ENCODE results near the gene FAM174B.
A peak's percentile ranks its signal among the peaks of the same experiment; 100 is the strongest.

Gene FAM174B

DNA sequence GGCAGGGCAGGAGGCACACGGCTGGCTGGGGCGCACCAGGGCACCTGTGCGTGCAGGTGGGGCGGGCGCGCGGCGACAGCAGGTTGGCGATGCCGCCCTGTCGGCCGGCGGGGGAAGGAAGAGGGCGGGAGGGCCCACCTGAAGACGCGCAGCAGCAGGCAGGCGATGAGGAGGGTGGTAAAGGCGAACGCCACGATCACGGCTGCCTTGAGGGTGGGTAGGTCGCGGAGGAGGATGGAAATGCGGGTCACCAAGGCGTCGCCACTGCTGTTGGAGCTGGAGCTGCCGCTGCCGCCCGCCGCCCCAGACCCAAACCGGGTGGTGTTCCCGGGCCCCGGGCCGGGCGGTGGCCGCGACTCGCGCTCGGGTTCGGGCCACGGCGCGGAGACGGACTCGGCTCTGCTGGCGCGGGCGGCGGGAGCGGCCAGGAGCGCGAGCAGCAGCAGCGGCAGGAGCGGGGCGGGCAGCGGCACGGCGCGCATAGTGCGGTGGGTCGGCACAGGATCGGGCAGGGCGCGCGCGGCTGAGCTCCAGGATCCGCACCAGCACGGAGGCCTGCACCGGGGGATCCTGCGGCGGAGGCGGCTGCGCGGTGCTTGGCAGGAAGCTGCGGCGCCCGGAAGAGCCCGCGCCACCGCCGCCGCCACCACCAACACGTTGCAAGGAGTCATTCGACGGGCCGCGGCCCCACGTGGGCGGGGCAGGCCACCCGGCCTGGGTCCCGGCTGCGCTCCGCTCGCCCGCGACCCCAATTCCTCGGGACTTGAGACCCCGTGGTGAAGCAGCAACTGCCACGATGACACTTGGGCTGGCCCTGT lies at the start of gene FAM174B:
TSS of gene FAM174B (minus strand) at position 598 of the 818 bp plus-strand sequence.
- no peak for DNase-seq (ENCODE audit: low read depth)

DNA sequence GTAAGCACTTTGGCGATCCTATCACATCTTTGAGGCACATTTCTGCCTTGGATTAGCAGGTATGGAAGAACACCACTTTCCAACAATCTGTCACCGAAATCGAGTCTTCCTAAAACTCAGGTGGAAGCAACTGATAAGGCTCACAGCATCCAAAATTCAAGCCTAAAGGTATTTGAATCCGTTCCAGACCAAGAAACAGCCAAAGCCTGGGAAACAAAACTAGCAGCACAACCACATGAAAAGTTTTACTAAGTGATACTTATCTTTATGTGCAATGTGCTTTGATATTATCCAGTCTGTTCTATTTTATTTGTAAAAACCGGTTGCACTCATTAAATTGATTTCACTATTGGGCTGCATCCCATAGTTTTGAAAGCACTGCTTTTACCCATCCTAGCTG lies 40.5 kb upstream of the FAM174B start:
- DNase-seq (ENCODE audit: low read depth) = no peak

- DNase-seq (ENCODE audit: low read depth) = no peak
Observed at GRCh38 chr15:92693691-92694331, 38.2 kb upstream of the FAM174B start.

DNA sequence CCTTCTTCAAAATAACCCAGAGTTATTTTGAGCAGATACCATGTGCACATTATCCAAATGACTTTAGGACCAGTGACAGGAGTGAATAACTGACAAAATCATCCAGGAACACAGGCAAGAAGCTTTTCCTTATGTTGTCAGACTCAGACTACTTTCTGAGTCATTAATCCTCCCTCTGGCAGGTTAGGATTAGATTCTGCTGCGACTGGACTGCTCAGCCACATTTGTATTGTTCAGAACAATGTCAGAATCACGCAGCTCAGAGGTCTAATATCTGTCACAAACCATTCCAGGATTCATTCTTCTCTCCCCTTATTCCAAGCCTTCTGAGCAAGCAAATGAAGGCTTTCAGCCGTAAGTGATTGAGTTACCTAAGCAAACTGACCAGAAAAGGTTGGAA lies 34.8 kb upstream of the FAM174B start:
- no peak for DNase-seq (ENCODE audit: low read depth)

GRCh38 chr15:92687746-92688145 lies 32.2 kb upstream of the FAM174B start:
- no peak for DNase-seq (ENCODE audit: low read depth)

DNA sequence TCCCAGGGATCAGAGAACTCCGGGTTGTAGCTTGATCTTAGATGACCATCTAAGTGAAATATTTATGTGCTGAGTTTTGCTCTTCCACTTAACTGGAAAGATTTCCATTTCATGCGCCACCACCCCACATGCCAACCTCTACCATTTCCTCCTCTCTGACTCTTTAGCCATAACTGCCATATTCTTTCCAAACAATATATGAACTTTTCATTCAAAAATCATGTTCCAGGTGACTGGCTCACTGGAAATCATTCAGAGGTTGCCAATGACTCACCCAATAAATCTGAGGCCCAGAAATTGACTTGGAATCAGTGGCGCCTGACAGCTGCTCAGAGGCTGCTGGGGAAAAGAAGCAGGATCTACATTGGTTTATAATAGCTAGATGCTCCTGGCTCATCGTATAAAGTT lies 31.6 kb upstream of the FAM174B start:
- no peak for DNase-seq (ENCODE audit: low read depth)

GRCh38 chr15:92683511-92683834 lies 27.9 kb upstream of the FAM174B start:
- DNase-seq (ENCODE audit: low read depth) = peak; percentile 31

GRCh38 chr15:92682741-92683510 lies 27.4 kb upstream of the FAM174B start:
- DNase-seq (ENCODE audit: low read depth) = peak; percentile 32

- DNase-seq (ENCODE audit: low read depth) = peak; percentile 89
Observed at GRCh38 chr15:92681141-92681631, 25.6 kb upstream of the FAM174B start.

GRCh38 chr15:92677999-92678398 lies 22.4 kb upstream of the FAM174B start:
- no peak for DNase-seq (ENCODE audit: low read depth)

DNA sequence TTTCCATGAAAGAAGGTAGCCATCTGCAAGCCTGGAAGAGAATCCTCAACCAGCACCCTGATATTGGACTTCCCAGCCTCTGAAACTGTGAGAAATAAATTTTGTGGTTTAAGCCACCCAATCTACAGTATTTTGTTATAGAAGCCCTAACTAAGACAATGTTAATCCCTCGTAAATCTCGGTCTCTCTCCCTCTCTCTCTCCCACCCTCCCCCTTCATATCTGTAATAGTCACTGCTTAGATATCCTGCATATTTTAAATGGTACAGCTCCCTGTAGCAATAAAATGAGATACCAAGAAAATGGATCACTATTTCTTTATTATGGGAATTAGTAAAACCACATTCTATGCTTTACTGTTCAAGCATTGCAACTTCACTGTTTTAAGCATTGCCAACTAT lies 21.0 kb upstream of the FAM174B start:
- DNase-seq (ENCODE audit: low read depth) = no peak

DNA sequence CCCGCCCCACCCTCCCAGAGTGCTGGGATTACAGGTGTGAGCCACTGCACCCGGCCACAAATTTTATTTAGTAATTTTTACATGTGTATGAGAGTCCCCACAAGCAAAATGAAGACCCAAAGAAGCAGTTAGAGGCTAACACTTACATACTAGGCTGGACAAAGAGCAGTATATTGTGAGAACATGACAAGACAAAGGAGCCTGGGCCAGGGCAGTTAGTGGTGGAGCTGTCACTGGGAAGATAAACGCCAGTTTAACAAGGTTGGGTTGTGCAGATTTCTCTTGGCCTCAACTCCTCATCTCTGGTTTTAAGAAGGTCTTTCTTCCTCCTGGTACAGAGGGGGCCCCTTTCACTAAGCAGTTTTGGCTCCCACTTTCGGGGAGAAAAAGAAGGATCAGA lies 19.9 kb upstream of the FAM174B start:
- no peak for DNase-seq (ENCODE audit: low read depth)

GRCh38 chr15:92674347-92674746 lies 18.8 kb upstream of the FAM174B start:
- no peak for DNase-seq (ENCODE audit: low read depth)

GRCh38 chr15:92672102-92672501 lies 16.5 kb upstream of the FAM174B start:
- no peak for DNase-seq (ENCODE audit: low read depth)

DNA sequence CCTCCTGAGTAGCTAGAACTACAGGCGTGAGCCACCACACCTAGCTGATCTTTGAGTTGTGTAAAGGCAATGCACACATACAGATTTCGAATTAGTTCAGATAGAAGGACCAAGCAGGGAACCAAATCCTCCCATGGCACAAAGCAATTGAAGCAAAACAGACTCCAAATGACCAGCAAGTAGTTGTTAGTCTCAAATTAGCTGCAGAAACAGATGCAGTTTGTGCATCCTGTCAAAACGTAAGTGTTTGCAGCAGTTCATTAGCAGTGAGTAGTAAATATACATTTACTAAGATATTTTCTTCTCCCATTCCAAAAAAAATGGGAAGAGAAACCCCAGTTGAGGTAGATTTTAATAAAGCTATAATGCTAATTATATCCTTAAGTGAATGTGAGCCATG lies 15.8 kb upstream of the FAM174B start:
- DNase-seq (ENCODE audit: low read depth) = no peak

DNA sequence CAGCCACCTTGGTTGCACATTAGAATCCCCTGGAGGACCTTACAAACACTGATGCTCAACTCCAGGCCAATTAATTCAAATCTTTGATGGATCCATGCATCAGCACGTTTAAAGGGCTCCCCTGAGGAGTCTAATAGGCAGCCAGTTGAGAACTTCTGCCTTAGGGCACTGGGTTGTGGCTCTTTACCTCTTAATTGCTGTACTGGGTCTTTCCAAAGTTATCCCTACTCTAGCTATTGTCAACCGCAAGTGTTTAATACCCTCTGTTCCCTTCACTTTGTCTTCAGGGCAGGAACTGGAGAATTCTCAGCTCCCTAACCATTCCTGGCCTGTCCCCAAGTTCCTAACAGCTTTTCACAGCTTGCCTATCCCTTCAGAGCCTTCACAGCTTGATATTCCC lies 15.0 kb upstream of the FAM174B start:
- DNase-seq (ENCODE audit: low read depth) = no peak

- no peak for DNase-seq (ENCODE audit: low read depth)
Observed at GRCh38 chr15:92669432-92669831, 13.9 kb upstream of the FAM174B start.

DNA sequence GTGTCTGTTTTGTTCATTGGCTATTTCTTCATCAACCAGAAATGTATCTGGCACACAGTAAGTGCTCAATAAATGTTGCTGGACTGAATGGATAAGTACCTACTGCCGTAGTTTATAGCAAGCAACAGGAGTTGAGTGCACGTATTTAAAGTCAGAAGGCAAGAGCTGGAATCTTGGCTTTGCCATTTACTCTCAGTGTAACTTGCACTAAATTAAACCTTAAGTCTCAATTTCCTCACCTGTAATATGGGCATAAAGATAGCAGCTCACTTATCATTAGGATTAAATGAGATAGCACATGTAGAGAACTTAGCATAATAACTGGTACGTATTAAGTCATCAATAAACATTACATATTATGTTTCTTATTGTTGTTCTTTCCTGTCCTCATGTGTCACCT lies 13.0 kb upstream of the FAM174B start:
- DNase-seq (ENCODE audit: low read depth) = no peak

- no peak for DNase-seq (ENCODE audit: low read depth)
Observed at GRCh38 chr15:92667970-92668485, 12.5 kb upstream of the FAM174B start.

GRCh38 chr15:92667287-92667904 lies 11.8 kb upstream of the FAM174B start:
- DNase-seq (ENCODE audit: low read depth) = no peak

GRCh38 chr15:92666780-92667179 lies 11.2 kb upstream of the FAM174B start:
- DNase-seq (ENCODE audit: low read depth) = no peak

GRCh38 chr15:92665100-92665555 lies 9.6 kb upstream of the FAM174B start:
- DNase-seq (ENCODE audit: low read depth) = peak; percentile 24

Data from fibroblast of the conjunctiva (primary cell).